D721Med (cell line): ENCODE data around the gene TBC1D22A.

ENCODE experiments used
- DNase-seq: peaks from one replicate; pipeline ENCODE4 v3.0.0; 2011; ENCODE audit warnings: low spot score; ENCODE audit not compliant: insufficient read length
- FAIRE-seq: peaks from 2 replicates; lab custom pipeline; 2011; peaks lifted over from hg19 to GRCh38; lab: Jason Lieb, UNC
- TF ChIP-seq, protein P1 (sequence below): IDR thresholded peaks from 2 replicates; pipeline ENCODE4 v1.5.1; 2012; ENCODE audit warnings: mild to moderate bottlenecking, control low read depth; ENCODE audit not compliant: insufficient read depth; ENCODE audit errors: missing control alignments

TBC1D22A gene

GRCh38 chr22:47175151-47176025 lies 412.9 kb downstream of the TBC1D22A start:
- DNase-seq (no peak), FAIRE-seq (no peak)
- TF ChIP-seq, protein P1, sequence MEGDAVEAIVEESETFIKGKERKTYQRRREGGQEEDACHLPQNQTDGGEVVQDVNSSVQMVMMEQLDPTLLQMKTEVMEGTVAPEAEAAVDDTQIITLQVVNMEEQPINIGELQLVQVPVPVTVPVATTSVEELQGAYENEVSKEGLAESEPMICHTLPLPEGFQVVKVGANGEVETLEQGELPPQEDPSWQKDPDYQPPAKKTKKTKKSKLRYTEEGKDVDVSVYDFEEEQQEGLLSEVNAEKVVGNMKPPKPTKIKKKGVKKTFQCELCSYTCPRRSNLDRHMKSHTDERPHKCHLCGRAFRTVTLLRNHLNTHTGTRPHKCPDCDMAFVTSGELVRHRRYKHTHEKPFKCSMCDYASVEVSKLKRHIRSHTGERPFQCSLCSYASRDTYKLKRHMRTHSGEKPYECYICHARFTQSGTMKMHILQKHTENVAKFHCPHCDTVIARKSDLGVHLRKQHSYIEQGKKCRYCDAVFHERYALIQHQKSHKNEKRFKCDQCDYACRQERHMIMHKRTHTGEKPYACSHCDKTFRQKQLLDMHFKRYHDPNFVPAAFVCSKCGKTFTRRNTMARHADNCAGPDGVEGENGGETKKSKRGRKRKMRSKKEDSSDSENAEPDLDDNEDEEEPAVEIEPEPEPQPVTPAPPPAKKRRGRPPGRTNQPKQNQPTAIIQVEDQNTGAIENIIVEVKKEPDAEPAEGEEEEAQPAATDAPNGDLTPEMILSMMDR, result no peak

- TF ChIP-seq, protein P1, result no peak
- DNase-seq (no peak), FAIRE-seq (no peak)
These were observed 413.6 kb downstream of the TBC1D22A start for GRCh38 chr22:47176026-47176389.

DNA sequence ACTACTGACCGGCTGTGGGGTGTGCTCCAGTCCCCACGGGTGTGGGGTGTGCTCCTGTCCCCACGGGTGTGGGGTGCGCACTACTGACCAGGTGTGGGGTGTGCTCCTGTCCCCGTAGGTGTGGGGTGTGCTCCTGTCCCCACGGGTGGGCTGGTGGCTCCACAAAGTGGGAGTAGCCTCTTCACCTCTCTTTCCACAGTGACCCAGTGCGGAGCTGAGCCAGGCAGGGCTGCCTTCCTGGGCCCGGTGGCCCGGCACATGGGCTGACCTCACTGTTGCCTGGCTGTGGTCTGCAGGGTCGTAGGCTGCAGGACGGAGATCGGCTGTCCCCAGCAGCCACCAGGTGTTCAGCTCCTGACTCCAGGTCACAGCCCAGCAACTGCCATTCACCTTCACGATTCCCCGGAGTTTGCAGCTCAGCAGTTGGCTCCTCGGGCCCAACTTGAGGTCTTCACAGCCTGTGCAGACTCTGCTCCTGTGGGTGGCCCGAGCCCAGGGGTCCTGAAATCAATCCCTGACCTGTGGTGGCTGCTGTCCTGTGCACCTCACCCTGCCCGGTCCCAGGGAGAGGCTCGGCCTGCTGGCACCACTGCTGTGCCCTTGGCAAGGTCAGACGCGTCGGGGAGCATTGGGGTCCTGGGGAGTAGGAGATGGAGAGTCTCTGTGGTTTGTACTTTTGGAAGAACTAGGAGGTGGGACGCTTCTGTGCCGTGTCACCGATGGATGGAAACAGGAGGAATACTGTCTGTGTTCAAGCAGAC lies 414.3 kb downstream of the TBC1D22A start:
- FAIRE-seq (no peak), DNase-seq (no peak)
- TF ChIP-seq, protein P1, result no peak

GRCh38 chr22:47177334-47177815 lies 414.9 kb downstream of the TBC1D22A start:
- DNase-seq, result no peak
- no peak for FAIRE-seq
- TF ChIP-seq, protein P1, result no peak

DNA sequence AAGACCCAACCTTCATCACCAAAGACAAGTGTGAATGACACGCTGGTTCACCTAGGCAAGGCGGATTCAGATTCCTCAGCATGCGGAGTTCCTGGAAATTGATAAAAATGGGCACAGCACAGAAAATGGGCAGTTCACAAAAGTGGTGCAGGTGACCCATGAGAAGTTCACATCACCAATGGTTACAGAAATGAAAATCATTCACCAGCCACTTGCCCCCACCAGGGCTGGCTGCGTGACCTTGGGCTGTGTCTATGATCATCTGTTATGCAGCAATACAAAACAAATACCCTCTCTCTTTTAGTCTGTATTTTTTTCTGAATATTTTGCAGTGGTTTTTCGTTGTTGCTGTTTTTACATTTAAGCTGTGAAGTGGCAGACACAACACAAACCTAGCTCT lies 415.9 kb downstream of the TBC1D22A start:
- DNase-seq (no peak), FAIRE-seq (no peak)
- TF ChIP-seq, protein P1, result no peak

DNA sequence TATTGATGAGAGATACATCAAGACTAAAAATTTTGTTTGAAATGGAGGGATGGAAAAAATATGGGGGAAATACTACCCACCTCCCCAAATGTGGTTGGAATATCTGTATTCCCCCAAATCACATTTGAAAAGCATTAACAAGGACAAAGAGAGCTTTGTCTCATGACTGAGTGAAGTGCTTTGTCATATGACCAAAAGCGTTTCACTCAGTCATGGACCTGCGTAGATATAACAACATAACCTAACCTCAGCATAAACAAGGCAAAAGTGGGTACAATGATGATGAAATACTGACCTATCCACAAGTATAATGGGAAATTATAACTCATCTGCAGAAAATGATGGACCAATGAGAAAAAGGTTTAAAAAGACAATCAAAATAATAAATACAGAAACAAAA lies 418.3 kb downstream of the TBC1D22A start:
- no peak for DNase-seq
- FAIRE-seq, result no peak
- TF ChIP-seq, protein P1, result no peak
